GM10847 (cell line): ENCODE results near the gene KMT2D.

Experiments used
- POLR2A ChIP-seq: IDR thresholded peaks from 2 replicates; pipeline ENCODE4 v1.6.1; 2011; ENCODE audit not compliant: insufficient read length; ENCODE audit errors: extremely low read depth

The KMT2D gene

GRCh38 chr12:49021292-49021915 lies 39.2 kb downstream of the KMT2D start:
- TF ChIP-seq POLR2A: no peak

- TF ChIP-seq POLR2A: no peak
Measured at GRCh38 chr12:49020441-49020840, 40.2 kb downstream of the KMT2D start.

GRCh38 chr12:49019443-49020324 lies 40.9 kb downstream of the KMT2D start:
- no peak for TF ChIP-seq POLR2A

- no peak for TF ChIP-seq POLR2A
Measured at GRCh38 chr12:49019120-49019430, 41.5 kb downstream of the KMT2D start.

- peak; percentile 82 for TF ChIP-seq POLR2A
Measured at GRCh38 chr12:49018261-49019119, 42.1 kb downstream of the KMT2D start, which contains the start of gene PRKAG1. Gene PRKAG1, minus strand, starts transcription at chr12:49018776. Its CDS starts 36 bp downstream, at chr12:49018740.

GRCh38 chr12:49017891-49018260 lies 42.7 kb downstream of the KMT2D start:
- no peak for TF ChIP-seq POLR2A

- TF ChIP-seq POLR2A: no peak
Measured at GRCh38 chr12:49015196-49015595, 45.4 kb downstream of the KMT2D start.

GRCh38 chr12:49014547-49014946 lies 46.0 kb downstream of the KMT2D start:
- TF ChIP-seq POLR2A: no peak

GRCh38 chr12:49013428-49013827 lies 47.2 kb downstream of the KMT2D start:
- no peak for TF ChIP-seq POLR2A

GRCh38 chr12:49012739-49013138 lies 47.9 kb downstream of the KMT2D start:
- TF ChIP-seq POLR2A: no peak
